Motor neuron (in vitro differentiated cells): ENCODE measurements around the gene ANKRD10. TPM values are rescaled to one million over a fixed set of nuclear protein-coding genes. Genes with fewer than 3 reads are reported as not detected.
A peak's percentile ranks its signal among the peaks of the same experiment; 100 is the strongest.
"Not testable (repeated sequence)": the region's sequence is repeated elsewhere in the genome, so short reads cannot be mapped to it uniquely, and the experiment has no call there.

Source experiments
- ATAC-seq, 8 experiments: fragments of 200-7000 bp; cut with Tn5 transposase; replicated peaks in 6 of 8; 2 replicates each; pipeline ENCODE4 v1.8.0; 2021; ENCODE audit warnings: mild to moderate bottlenecking in 8 of 8, moderate library complexity in 8 of 8
- H3K27ac ChIP-seq, 2 donors: fragments of 250-450 bp; sonication (Bioruptor Pico); 2 replicates each; pipeline ENCODE4 v1.9.0; 2021; ENCODE audit warnings: antibody characterized with exemption in 2 of 2, mild to moderate bottlenecking in 2 of 2, moderate library complexity in 1 of 2
- H3K4me1 ChIP-seq, 2 donors: fragments of 250-450 bp; sonication (Bioruptor Pico); replicated peaks in 1 of 2; 2 replicates each; pipeline ENCODE4 v1.6.1; 2021; ENCODE audit warnings: antibody characterized with exemption in 2 of 2, mild to moderate bottlenecking in 2 of 2, moderate library complexity in 1 of 2
- H3K4me3 ChIP-seq, 5 donors: fragments of 250-450 bp; sonication (Bioruptor Pico); 2 replicates each; pipeline ENCODE4 v1.9.0; 2021; ENCODE audit warnings: antibody characterized with exemption in 5 of 5, mild to moderate bottlenecking in 5 of 5, moderate library complexity in 4 of 5
- WGBS, 10 experiments: fragments of 450-650 bp; shearing (Covaris generic); methylation state at CpG; one replicate each; pipeline ENCODE4 v1.0.0; 2022; 5-methylcytosine and 5-hydroxymethylcytosine counted together
- in situ Hi-C, 9 experiments: fragments of 400-800 bp; cut with MboI; loops; one replicate each; pipeline ENCODE4 v1.15.0; 2021; ENCODE audit warnings: low sequenced_read_pairs in 9 of 9, low pct_unique_long_range_greater_than_20kb in 2 of 9; ENCODE audit not compliant: unreplicated experiment in 9 of 9
- total RNA-seq, 8 experiments: library from RNA; unstranded; fragments of 300-600 nt; gene quantifications; 2 replicates each; pipeline versions ENCODE4 v1.2.3 to v1.2.4, GENCODE V29; 2022

The ANKRD10 gene
- total RNA-seq, 8 experiments from 2014 or later = 75.5 to 247 (median 108) TPM

- peaks cover 8 to 12% of the 10 kb centered on the region in 2 donors for H3K4me1 ChIP-seq
- 92 to 100% (median 94%) methylated on average over 2 to 11 of the region's 12 CpGs; no CpG with 5 or more reads in 5 of the 10 experiments for WGBS, 10 experiments
- no peak overlapping the region for H3K4me3 ChIP-seq
- ATAC-seq = no peak
- in situ Hi-C loops = no loop called here
- H3K27ac ChIP-seq = peak overlapping the region in 1 of 2 donors; percentile 88
These were observed 38.5 kb upstream of the ANKRD10 start for GRCh38 chr13:110953416-110953815.

GRCh38 chr13:110952135-110952534, 37.3 kb upstream of the ANKRD10 start:
- ATAC-seq, in situ Hi-C loops, H3K27ac ChIP-seq, H3K4me3 ChIP-seq: not testable (repeated sequence)
- H3K4me1 ChIP-seq = peaks cover 8 to 12% of the 10 kb centered on the region in 2 donors
- 43 to 53% methylated on average over 1 to 3 of the region's 6 CpGs; no CpG with 5 or more reads in 8 of the 10 experiments for WGBS, 10 experiments

- Histone ChIP-seq H3K4me1 (peaks cover 8 to 12% of the 10 kb centered on the region in 2 donors), H3K27ac (no peak overlapping the region), H3K4me3 (no peak overlapping the region)
- 46 to 100% (median 82%) methylated on average over 1 to 2 of the region's 8 CpGs; no CpG with 5 or more reads in 4 of the 10 experiments for WGBS, 10 experiments
- ATAC-seq = no peak
- in situ Hi-C loops = no loop called here
These were observed 36.1 kb upstream of the ANKRD10 start for GRCh38 chr13:110950819-110951570.

GRCh38 chr13:110950356-110950755, 35.5 kb upstream of the ANKRD10 start:
- ATAC-seq = no peak
- Histone ChIP-seq H3K4me1 (peaks cover 6 to 9% of the 10 kb centered on the region in 2 donors), H3K4me3 (no peak overlapping the region), H3K27ac (no peak overlapping the region)
- 80 to 100% (median 88%) methylated on average over 1 to 5 of the region's 8 CpGs; no CpG with 5 or more reads in 5 of the 10 experiments for WGBS, 10 experiments
- in situ Hi-C loops = no loop called here

GRCh38 chr13:110949628-110950027, 34.8 kb upstream of the ANKRD10 start:
- peak in 2 of 8 experiments; percentile 6 to 8 for ATAC-seq
- H3K4me1 ChIP-seq = peaks cover 2 to 5% of the 10 kb centered on the region in 2 donors
- no peak overlapping the region for H3K4me3 ChIP-seq
- H3K27ac ChIP-seq = no peak overlapping the region
- WGBS, 10 experiments = 40 to 100% (median 57%) methylated on average over 1 to 3 of the region's 4 CpGs; no CpG with 5 or more reads in 3 of the 10 experiments
- in situ Hi-C loops = loop anchor here in 1 of 9 experiments (25.0 kb wide), 1 partner anchor 88 kb away; no protein-coding TSS in a partner anchor

- no peak for ATAC-seq
- in situ Hi-C loops = loop anchor here in 1 of 9 experiments (25.0 kb wide), 1 partner anchor 88 kb away; no protein-coding TSS in a partner anchor
- 83 to 95% (median 85%) methylated on average over 1 to 7 of the region's 12 CpGs; no CpG with 5 or more reads in 7 of the 10 experiments for WGBS, 10 experiments
These were observed 34.2 kb upstream of the ANKRD10 start for GRCh38 chr13:110949116-110949515.

GRCh38 chr13:110947338-110947737, 32.5 kb upstream of the ANKRD10 start:
- not testable (repeated sequence) for H3K4me3 ChIP-seq, H3K4me1 ChIP-seq, H3K27ac ChIP-seq, ATAC-seq
- WGBS, 10 experiments = no CpG with 5 or more reads among the region's 10 CpGs
- in situ Hi-C loops = loop anchor here in 1 of 9 experiments (25.0 kb wide), 1 partner anchor 90 kb away; no protein-coding TSS in a partner anchor

More at GRCh38 chr13:110949116-110949515, 34.2 kb upstream of the ANKRD10 start:
- H3K4me3 ChIP-seq = no peak overlapping the region
- no peak overlapping the region for H3K27ac ChIP-seq
- no peaks in the 10 kb centered on the region for H3K4me1 ChIP-seq

GRCh38 chr13:110945928-110946570, 31.2 kb upstream of the ANKRD10 start:
- in situ Hi-C loops = loop anchor here in 1 of 9 experiments (25.0 kb wide), 1 partner anchor 91 kb away; no protein-coding TSS in a partner anchor
- no peaks in the 10 kb centered on the region for H3K4me1 ChIP-seq
- no peak overlapping the region for H3K27ac ChIP-seq
- 60 to 80% methylated on average over 1 to 2 of the region's 12 CpGs; no CpG with 5 or more reads in 8 of the 10 experiments for WGBS, 10 experiments
- no peak overlapping the region for H3K4me3 ChIP-seq
- peak in 2 of 8 experiments; percentile 42 to 57 for ATAC-seq

- H3K4me1 ChIP-seq = no peaks in the 10 kb centered on the region
- 89 to 95% (median 92%) methylated on average over 7 to 17 of the region's 24 CpGs; no CpG with 5 or more reads in 1 of the 10 experiments for WGBS, 10 experiments
- no peak overlapping the region for H3K27ac ChIP-seq
- H3K4me3 ChIP-seq = no peak overlapping the region
- ATAC-seq = peak in 1 of 8 experiments; percentile 10
- in situ Hi-C loops = loop anchor here in 1 of 9 experiments (25.0 kb wide), 1 partner anchor 92 kb away; no protein-coding TSS in a partner anchor
These were observed 30.4 kb upstream of the ANKRD10 start for GRCh38 chr13:110944968-110945927.

- in situ Hi-C loops = loop anchor here in 1 of 9 experiments (25.0 kb wide), 1 partner anchor 93 kb away; no protein-coding TSS in a partner anchor
These were observed 29.5 kb upstream of the ANKRD10 start for GRCh38 chr13:110944121-110944967.

GRCh38 chr13:110942248-110942981, 27.5 kb upstream of the ANKRD10 start:
- H3K27ac ChIP-seq = no peak overlapping the region
- no peak for ATAC-seq
- 40 to 100% (median 77%) methylated on average over 2 to 4 of the region's 4 CpGs for WGBS, 10 experiments
- H3K4me1 ChIP-seq = no peaks in the 10 kb centered on the region
- in situ Hi-C loops = loop anchor here in 1 of 9 experiments (25.0 kb wide), 1 partner anchor 95 kb away; no protein-coding TSS in a partner anchor
- no peak overlapping the region for H3K4me3 ChIP-seq

More at GRCh38 chr13:110944121-110944967, 29.5 kb upstream of the ANKRD10 start:
- no peaks in the 10 kb centered on the region for H3K4me1 ChIP-seq
- peak; percentile 83 to 96 (median 90) for ATAC-seq
- 20 to 70% (median 35%) methylated on average over 2 to 6 of the region's 8 CpGs; no CpG with 5 or more reads in 1 of the 10 experiments for WGBS, 10 experiments
- H3K4me3 ChIP-seq = no peak overlapping the region
- no peak overlapping the region for H3K27ac ChIP-seq
